OCI-LY7 (cell line): ENCODE results near the gene DSCAM. TPM values are rescaled to one million over a fixed set of nuclear protein-coding genes. Genes with fewer than 3 reads are reported as not detected.

Experiments used
- BruUV-seq: library from RNA; stranded (reverse); fragments of 400-500 nt; replicated peaks from 2 replicates; lab custom pipeline; 2021; lab: Mats Ljungman, UMichigan
- CTCF ChIA-PET: fragments of 300-600 bp; sonication (Branson Sonifier 250); formaldehyde crosslinking; loops from one replicate; lab custom pipeline; 2022; ENCODE audit warnings: antibody characterized with exemption; ENCODE audit not compliant: unreplicated experiment; lab: Charles Lee
- POLR2A ChIA-PET: fragments of 300-600 bp; sonication (Branson Sonifier 250); formaldehyde crosslinking; loops from one replicate; lab custom pipeline; 2022; ENCODE audit warnings: antibody characterized with exemption; lab: Charles Lee
- DNase-seq: peaks from one replicate; pipeline ENCODE4 v3.0.0-alpha.2; 2015; ENCODE audit warnings: low spot score
- H2AFZ ChIP-seq: fragments of 200-600 bp; sonication (generic), shearing (Covaris generic); 2 replicates; pipeline ENCODE4 v1.6.1; 2014; ENCODE audit warnings: mild to moderate bottlenecking, antibody characterized with exemption, low read length, moderate library complexity
- H3K27ac ChIP-seq: fragments of 200-600 bp; sonication (generic); 2 replicates; pipeline ENCODE4 v1.5.1; 2014; ENCODE audit warnings: mixed run types, low read depth, mild to moderate bottlenecking, moderate library complexity, low read length, inconsistent platforms; ENCODE audit not compliant: poor library complexity, severe bottlenecking
- H3K36me3 ChIP-seq: fragments of 200-600 bp; sonication (generic); 2 replicates; pipeline ENCODE4 v1.6.1; 2014; ENCODE audit warnings: mild to moderate bottlenecking, antibody characterized with exemption, low read length, moderate library complexity, mixed read lengths; ENCODE audit not compliant: insufficient read depth
- H3K4me1 ChIP-seq: fragments of 200-600 bp; sonication (generic); 2 replicates; pipeline ENCODE4 v1.5.1; 2014; ENCODE audit warnings: mild to moderate bottlenecking, low read length; ENCODE audit not compliant: insufficient read depth, poor library complexity, severe bottlenecking
- H3K4me2 ChIP-seq: fragments of 200-600 bp; sonication (generic); 2 replicates; pipeline ENCODE4 v1.6.1; 2014; ENCODE audit warnings: mild to moderate bottlenecking, low read length
- H3K4me3 ChIP-seq: fragments of 200-600 bp; sonication (generic); 2 replicates; pipeline ENCODE4 v1.5.1; 2014; ENCODE audit warnings: mild to moderate bottlenecking, low read depth, low read length; ENCODE audit not compliant: poor library complexity, severe bottlenecking
- H3K79me2 ChIP-seq: fragments of 200-600 bp; sonication (generic); 2 replicates; pipeline ENCODE4 v1.6.1; 2016; ENCODE audit warnings: low read depth, mild to moderate bottlenecking, low read length, moderate library complexity, mixed read lengths; ENCODE audit not compliant: insufficient read depth
- H3K9me2 ChIP-seq: fragments of 200-600 bp; sonication (generic); 2 replicates; pipeline ENCODE4 v1.6.1; 2016; ENCODE audit warnings: mild to moderate bottlenecking, low read length, mixed read lengths; ENCODE audit not compliant: insufficient read depth
- H3K9me3 ChIP-seq: fragments of 200-600 bp; sonication (generic); 2 replicates; pipeline ENCODE4 v1.6.1; 2014; ENCODE audit warnings: mild to moderate bottlenecking, mixed run types, low read length, mixed read lengths
- H4K20me1 ChIP-seq: fragments of 200-600 bp; sonication (generic); 2 replicates; pipeline ENCODE4 v1.6.1; 2014; ENCODE audit warnings: mild to moderate bottlenecking, antibody characterized with exemption, low read length, moderate library complexity, mixed read lengths; ENCODE audit not compliant: insufficient read depth
- CTCF ChIP-seq: fragments of 200-600 bp; sonication (generic); conservative IDR thresholded peaks from 2 replicates; pipeline ENCODE4 v1.5.1; 2014; ENCODE audit warnings: mild to moderate bottlenecking, antibody characterized with exemption, low read length, moderate library complexity, mixed read lengths
- EZH2phosphoT487 ChIP-seq: fragments of 200-600 bp; sonication (generic); IDR thresholded peaks from 2 replicates; pipeline ENCODE4 v1.6.1; 2018; ENCODE audit warnings: low read depth, borderline replicate concordance, mild to moderate bottlenecking, mixed run types, antibody characterized with exemption, low read length, moderate library complexity, mixed read lengths
- intact Hi-C: fragments of 100-400 bp; cut with micrococcal nuclease; formaldehyde crosslinking; loops from one replicate; pipeline ENCODE4 v1.10.0; 2022; ENCODE audit not compliant: unreplicated experiment
- total RNA-seq, 2 experiments: library from RNA; depleted of rRNA in 1 of 2; stranded (reverse); fragments of >200 nt in 1 of 2; shearing (Covaris generic) in 1 of 2; gene quantifications; 2 replicates each; pipeline ENCODE4 v1.2.3, GENCODE V29; 2014 to 2022

DSCAM gene
- total RNA-seq, 2 experiments from 2014 or later: not detected

- Histone ChIP-seq H3K4me3 (no peak overlapping the region), H4K20me1 (no peaks in the 10 kb centered on the region), H3K9me3 (no peaks in the 10 kb centered on the region), H2AFZ (no peak overlapping the region), H3K9me2 (no peaks in the 10 kb centered on the region), H3K4me2 (no peak overlapping the region), H3K4me1 (no peaks in the 10 kb centered on the region), H3K27ac (no peak overlapping the region), H3K79me2 (no peaks in the 10 kb centered on the region), H3K36me3 (no peaks in the 10 kb centered on the region)
- ChIA-PET CTCF (no interaction called here), POLR2A (interaction anchor here (0.8 kb wide), 1 partner anchor 55 kb away, joined by 3 read pairs; no protein-coding TSS in a partner anchor)
- no TSS peak for BruUV-seq
- intact Hi-C loops: no loop called here
- TF ChIP-seq EZH2phosphoT487 (no peak), CTCF (no peak)
- no peak for DNase-seq
Observed at GRCh38 chr21:40335704-40336103, 511.3 kb downstream of the DSCAM start.

DNA sequence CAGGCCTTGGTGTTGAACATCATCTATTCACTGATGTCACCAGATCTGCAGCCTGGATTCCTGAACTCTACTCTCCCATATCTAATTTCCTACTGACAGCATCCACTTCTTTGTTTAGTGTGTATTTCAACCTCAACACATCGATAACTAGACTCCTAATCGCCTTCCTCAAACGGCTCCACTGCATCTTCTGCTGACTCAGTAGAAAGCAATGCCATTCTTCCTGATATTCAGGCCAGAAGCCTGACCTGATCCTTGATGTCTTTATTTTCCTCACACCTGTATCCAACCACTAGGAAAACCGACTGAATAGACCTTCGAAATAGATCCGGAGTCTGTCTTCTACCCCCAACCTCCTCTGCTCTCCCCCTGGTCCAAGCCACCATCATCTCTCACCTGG, 512.8 kb downstream of the DSCAM start:
- H3K4me2 ChIP-seq: no peak overlapping the region
- ChIA-PET CTCF (no interaction called here), POLR2A (no interaction called here)
- H3K79me2 ChIP-seq: no peaks in the 10 kb centered on the region
- no TSS peak for BruUV-seq
- no peak overlapping the region for H2AFZ ChIP-seq
- H3K4me3 ChIP-seq: no peak overlapping the region
- intact Hi-C loops: no loop called here
- H3K9me2 ChIP-seq: no peaks in the 10 kb centered on the region
- DNase-seq: no peak
- no peak overlapping the region for H3K27ac ChIP-seq
- no peaks in the 10 kb centered on the region for H3K36me3 ChIP-seq
- no peaks in the 10 kb centered on the region for H4K20me1 ChIP-seq
- no peaks in the 10 kb centered on the region for H3K9me3 ChIP-seq
- no peak for TF ChIP-seq EZH2phosphoT487
- TF ChIP-seq CTCF: no peak
- no peaks in the 10 kb centered on the region for H3K4me1 ChIP-seq

DNA sequence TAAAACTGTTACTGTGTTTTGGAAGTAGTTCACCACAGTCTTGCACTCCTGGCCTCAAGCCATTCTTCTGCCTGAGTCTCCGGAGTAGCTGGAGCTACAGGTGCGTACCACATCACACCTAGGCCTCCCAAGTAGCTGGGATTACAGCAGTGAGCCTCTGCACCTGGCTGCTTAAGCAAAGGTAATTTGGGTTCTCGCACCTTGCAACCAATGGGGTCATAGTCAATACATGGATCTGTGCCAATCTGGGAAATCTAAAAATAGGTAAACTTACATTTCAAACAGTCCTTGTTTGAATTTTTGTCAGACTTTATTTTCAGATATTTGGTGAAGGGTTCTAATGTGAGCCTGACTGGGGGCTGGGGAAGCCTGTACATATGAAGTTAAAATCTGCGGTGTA, 513.2 kb downstream of the DSCAM start:
- no peak overlapping the region for H2AFZ ChIP-seq
- no peak overlapping the region for H3K27ac ChIP-seq
- H3K4me1 ChIP-seq: no peaks in the 10 kb centered on the region
- POLR2A ChIA-PET: no interaction called here
- TF ChIP-seq CTCF (no peak), EZH2phosphoT487 (no peak)
- H4K20me1 ChIP-seq: no peaks in the 10 kb centered on the region
- H3K9me2 ChIP-seq: no peaks in the 10 kb centered on the region
- no peak overlapping the region for H3K4me2 ChIP-seq
- no peak overlapping the region for H3K4me3 ChIP-seq
- BruUV-seq: no TSS peak
- CTCF ChIA-PET: no interaction called here
- H3K36me3 ChIP-seq: no peaks in the 10 kb centered on the region
- no peak for DNase-seq
- intact Hi-C loops: no loop called here
- no peaks in the 10 kb centered on the region for H3K9me3 ChIP-seq
- H3K79me2 ChIP-seq: no peaks in the 10 kb centered on the region
